ENCODE measurements around the gene ALK.

ALK gene

GRCh38 chr2:29496198-29496597 is 425.2 kb downstream of the ALK start:
- no peak for DNase-seq
- Histone ChIP-seq H3K36me3 (replicated peaks; ENCODE audit: insufficient read depth, low read length) (no peaks in the 10 kb centered on the region), H3F3A (ENCODE audit: insufficient read depth, low read length) (no peaks in the 10 kb centered on the region), H4K20me1 (ENCODE audit: insufficient read depth, low read length) (no peaks in the 10 kb centered on the region), H3K79me2 (ENCODE audit: low read length) (no peaks in the 10 kb centered on the region), H3K4me2 (ENCODE audit: low read depth, low read length) (no peak overlapping the region), H3K27ac (ENCODE audit: low read length) (no peak overlapping the region), H3K9me3 (replicated peaks; ENCODE audit: insufficient read depth, low read length) (no peaks in the 10 kb centered on the region), H2AFZ (ENCODE audit: low read length) (no peak overlapping the region), H3K27me3 (replicated peaks; ENCODE audit: insufficient read depth, low read length) (no peaks in the 10 kb centered on the region), H3K9ac (ENCODE audit: low read length) (no peak overlapping the region), H3K4me1 (ENCODE audit: low read length) (no peaks in the 10 kb centered on the region), H3K9me2 (replicated peaks; ENCODE audit: insufficient read depth, low read length) (no peaks in the 10 kb centered on the region), H3K4me3 (ENCODE audit: low read length) (no peak overlapping the region)
- TF ChIP-seq EZH2phosphoT487 (IDR thresholded peaks at IDR 0.05; ENCODE audit: low read length) (no peak), EZH2 (optimal IDR thresholded peaks at IDR 0.05; ENCODE audit: low read depth, low read length) (no peak)
- TF ChIP-seq, protein P1, sequence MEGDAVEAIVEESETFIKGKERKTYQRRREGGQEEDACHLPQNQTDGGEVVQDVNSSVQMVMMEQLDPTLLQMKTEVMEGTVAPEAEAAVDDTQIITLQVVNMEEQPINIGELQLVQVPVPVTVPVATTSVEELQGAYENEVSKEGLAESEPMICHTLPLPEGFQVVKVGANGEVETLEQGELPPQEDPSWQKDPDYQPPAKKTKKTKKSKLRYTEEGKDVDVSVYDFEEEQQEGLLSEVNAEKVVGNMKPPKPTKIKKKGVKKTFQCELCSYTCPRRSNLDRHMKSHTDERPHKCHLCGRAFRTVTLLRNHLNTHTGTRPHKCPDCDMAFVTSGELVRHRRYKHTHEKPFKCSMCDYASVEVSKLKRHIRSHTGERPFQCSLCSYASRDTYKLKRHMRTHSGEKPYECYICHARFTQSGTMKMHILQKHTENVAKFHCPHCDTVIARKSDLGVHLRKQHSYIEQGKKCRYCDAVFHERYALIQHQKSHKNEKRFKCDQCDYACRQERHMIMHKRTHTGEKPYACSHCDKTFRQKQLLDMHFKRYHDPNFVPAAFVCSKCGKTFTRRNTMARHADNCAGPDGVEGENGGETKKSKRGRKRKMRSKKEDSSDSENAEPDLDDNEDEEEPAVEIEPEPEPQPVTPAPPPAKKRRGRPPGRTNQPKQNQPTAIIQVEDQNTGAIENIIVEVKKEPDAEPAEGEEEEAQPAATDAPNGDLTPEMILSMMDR (IDR thresholded peaks at IDR 0.05; ENCODE audit: low read length) = no peak

- Histone ChIP-seq H3K27ac (ENCODE audit: low read length) (no peak overlapping the region), H3K9ac (ENCODE audit: low read length) (no peak overlapping the region), H3K4me3 (ENCODE audit: low read length) (no peak overlapping the region), H3K27me3 (replicated peaks; ENCODE audit: insufficient read depth, low read length) (no peaks in the 10 kb centered on the region), H3K4me2 (ENCODE audit: low read depth, low read length) (no peak overlapping the region), H3K9me3 (replicated peaks; ENCODE audit: insufficient read depth, low read length) (no peaks in the 10 kb centered on the region), H2AFZ (ENCODE audit: low read length) (no peak overlapping the region), H4K20me1 (ENCODE audit: insufficient read depth, low read length) (no peaks in the 10 kb centered on the region), H3K4me1 (ENCODE audit: low read length) (no peaks in the 10 kb centered on the region), H3K36me3 (replicated peaks; ENCODE audit: insufficient read depth, low read length) (no peaks in the 10 kb centered on the region), H3F3A (ENCODE audit: insufficient read depth, low read length) (no peaks in the 10 kb centered on the region), H3K9me2 (replicated peaks; ENCODE audit: insufficient read depth, low read length) (no peaks in the 10 kb centered on the region), H3K79me2 (ENCODE audit: low read length) (no peaks in the 10 kb centered on the region)
- TF ChIP-seq EZH2phosphoT487 (IDR thresholded peaks at IDR 0.05; ENCODE audit: low read length) (no peak), EZH2 (optimal IDR thresholded peaks at IDR 0.05; ENCODE audit: low read depth, low read length) (no peak)
- TF ChIP-seq, protein P1 (IDR thresholded peaks at IDR 0.05; ENCODE audit: low read length) = no peak
- no peak for DNase-seq
Observed at GRCh38 chr2:29495536-29496060, 425.8 kb downstream of the ALK start.

DNA sequence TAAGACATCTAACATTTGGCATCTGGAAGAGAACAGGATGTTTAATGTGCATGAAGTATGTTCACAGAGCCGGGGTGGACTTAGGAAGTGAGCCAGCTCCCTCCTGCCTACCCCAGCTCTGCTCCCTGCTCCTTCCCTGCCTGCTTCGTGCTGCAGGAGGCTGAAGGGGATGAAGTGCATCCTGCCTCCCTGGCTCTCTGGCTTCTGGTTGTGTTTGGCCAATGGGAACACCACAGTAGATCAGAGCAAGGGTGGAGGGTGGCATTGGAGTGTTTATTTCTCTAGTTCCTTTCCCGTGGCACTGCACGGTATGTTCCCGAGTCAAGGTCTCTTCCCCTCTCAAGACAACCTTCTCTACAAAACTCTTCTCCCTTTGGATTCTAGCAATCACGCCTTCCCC is 426.3 kb downstream of the ALK start:
- H3K4me2 ChIP-seq (ENCODE audit: low read depth, low read length) = no peak overlapping the region
- H3K27me3 ChIP-seq (replicated peaks; ENCODE audit: insufficient read depth, low read length) = no peaks in the 10 kb centered on the region
- DNase-seq = no peak

More for the DNA sequence above, 426.3 kb downstream of the ALK start:
- Histone ChIP-seq H3K4me3 (ENCODE audit: low read length) (no peak overlapping the region), H4K20me1 (ENCODE audit: insufficient read depth, low read length) (no peaks in the 10 kb centered on the region), H3K79me2 (ENCODE audit: low read length) (no peaks in the 10 kb centered on the region), H3K9me2 (replicated peaks; ENCODE audit: insufficient read depth, low read length) (no peaks in the 10 kb centered on the region), H3K9ac (ENCODE audit: low read length) (no peak overlapping the region), H3K27ac (ENCODE audit: low read length) (no peak overlapping the region), H3K4me1 (ENCODE audit: low read length) (no peaks in the 10 kb centered on the region), H2AFZ (ENCODE audit: low read length) (no peak overlapping the region), H3K9me3 (replicated peaks; ENCODE audit: insufficient read depth, low read length) (no peaks in the 10 kb centered on the region), H3K36me3 (replicated peaks; ENCODE audit: insufficient read depth, low read length) (no peaks in the 10 kb centered on the region), H3F3A (ENCODE audit: insufficient read depth, low read length) (no peaks in the 10 kb centered on the region)
- TF ChIP-seq, protein P1 (IDR thresholded peaks at IDR 0.05; ENCODE audit: low read length) = no peak
- TF ChIP-seq EZH2 (optimal IDR thresholded peaks at IDR 0.05; ENCODE audit: low read depth, low read length) (no peak), EZH2phosphoT487 (IDR thresholded peaks at IDR 0.05; ENCODE audit: low read length) (no peak)
